NCI-H1436 treated with DMSO at 0.1 percent for 48 hours (cell line): ENCODE data around the gene POR.

Source experiments
- DNase-seq: peaks from one replicate; lab custom pipeline; 2025; lab: John Stamatoyannopoulos, UW

Gene POR

GRCh38 chr7:75955331-75955955, 40.5 kb downstream of the POR start:
- no peak for DNase-seq

GRCh38 chr7:75957021-75957736, 42.2 kb downstream of the POR start:
- no peak for DNase-seq

GRCh38 chr7:75958802-75959543, 44.0 kb downstream of the POR start:
- DNase-seq = no peak

- no peak for DNase-seq
These were observed 45.4 kb downstream of the POR start for GRCh38 chr7:75960372-75960771.

GRCh38 chr7:75961218-75961617, 46.3 kb downstream of the POR start:
- no peak for DNase-seq

- no peak for DNase-seq
These were observed 47.8 kb downstream of the POR start for GRCh38 chr7:75962607-75963380.

GRCh38 chr7:75963381-75963995, 48.5 kb downstream of the POR start:
- DNase-seq = no peak

- DNase-seq = no peak
These were observed 50.7 kb downstream of the POR start for GRCh38 chr7:75965617-75966016.

- no peak for DNase-seq
These were observed 51.4 kb downstream of the POR start for GRCh38 chr7:75966190-75966961.

- no peak for DNase-seq
These were observed 52.1 kb downstream of the POR start for GRCh38 chr7:75967055-75967454.

- no peak for DNase-seq
These were observed 52.6 kb downstream of the POR start for GRCh38 chr7:75967487-75967997.

GRCh38 chr7:75968012-75968411, 53.1 kb downstream of the POR start:
- DNase-seq = no peak

- no peak for DNase-seq
These were observed 53.6 kb downstream of the POR start for GRCh38 chr7:75968561-75969001.

- no peak for DNase-seq
These were observed 54.2 kb downstream of the POR start for GRCh38 chr7:75969182-75969581.

GRCh38 chr7:75969704-75970498, 54.9 kb downstream of the POR start:
- DNase-seq = no peak

GRCh38 chr7:75971309-75971960, 56.5 kb downstream of the POR start:
- DNase-seq = no peak

- DNase-seq = no peak
These were observed 57.2 kb downstream of the POR start for GRCh38 chr7:75971961-75972763.

GRCh38 chr7:75977743-75978142, 62.8 kb downstream of the POR start:
- no peak for DNase-seq
